ENCODE results near the gene PTPRN2.
"Not testable (repeated sequence)": the region's sequence is repeated elsewhere in the genome, so short reads cannot be mapped to it uniquely, and the experiment has no call there.

Gene PTPRN2

DNA sequence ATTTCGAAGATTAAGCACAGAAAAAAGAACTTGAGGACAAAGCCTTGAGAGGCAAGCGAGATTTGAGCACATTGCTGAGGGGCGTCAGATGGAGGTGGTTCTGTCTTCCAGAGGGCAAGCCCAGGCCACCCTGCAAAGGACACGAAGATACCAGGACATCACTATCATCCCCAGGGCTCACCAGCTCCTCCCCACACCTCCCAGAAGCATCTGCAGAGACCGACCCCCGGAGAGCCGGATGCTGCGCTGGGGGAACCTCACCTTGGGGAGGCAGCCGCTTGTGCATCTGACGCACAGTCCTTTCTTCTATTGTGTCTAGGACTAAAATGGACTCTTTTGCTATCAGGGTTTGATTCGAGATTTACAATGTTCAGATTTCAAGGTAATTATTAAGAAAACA lies 991.2 kb downstream of the PTPRN2 start:
- no peak for DNase-seq

DNA sequence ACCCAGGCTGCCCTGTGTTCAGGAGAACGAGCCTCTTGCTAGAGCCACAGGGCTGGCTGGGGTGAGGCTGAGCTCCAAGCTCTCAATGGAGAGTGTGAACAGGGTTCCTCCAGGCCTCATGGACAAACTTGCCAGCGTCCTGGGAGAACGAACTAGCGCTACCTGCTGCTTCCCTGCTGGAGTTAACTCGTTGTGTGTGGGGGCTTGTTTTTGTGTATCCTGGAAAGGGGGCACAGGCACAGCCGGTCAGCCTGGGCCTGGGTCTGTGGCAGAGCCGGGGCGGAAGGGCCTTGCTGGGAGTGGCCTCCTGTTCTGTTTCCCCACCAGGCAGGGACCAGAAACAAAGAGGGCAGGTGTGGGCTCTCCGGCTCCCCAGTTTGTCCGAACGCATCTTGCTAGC lies 991.6 kb downstream of the PTPRN2 start:
- no peak for DNase-seq

DNA sequence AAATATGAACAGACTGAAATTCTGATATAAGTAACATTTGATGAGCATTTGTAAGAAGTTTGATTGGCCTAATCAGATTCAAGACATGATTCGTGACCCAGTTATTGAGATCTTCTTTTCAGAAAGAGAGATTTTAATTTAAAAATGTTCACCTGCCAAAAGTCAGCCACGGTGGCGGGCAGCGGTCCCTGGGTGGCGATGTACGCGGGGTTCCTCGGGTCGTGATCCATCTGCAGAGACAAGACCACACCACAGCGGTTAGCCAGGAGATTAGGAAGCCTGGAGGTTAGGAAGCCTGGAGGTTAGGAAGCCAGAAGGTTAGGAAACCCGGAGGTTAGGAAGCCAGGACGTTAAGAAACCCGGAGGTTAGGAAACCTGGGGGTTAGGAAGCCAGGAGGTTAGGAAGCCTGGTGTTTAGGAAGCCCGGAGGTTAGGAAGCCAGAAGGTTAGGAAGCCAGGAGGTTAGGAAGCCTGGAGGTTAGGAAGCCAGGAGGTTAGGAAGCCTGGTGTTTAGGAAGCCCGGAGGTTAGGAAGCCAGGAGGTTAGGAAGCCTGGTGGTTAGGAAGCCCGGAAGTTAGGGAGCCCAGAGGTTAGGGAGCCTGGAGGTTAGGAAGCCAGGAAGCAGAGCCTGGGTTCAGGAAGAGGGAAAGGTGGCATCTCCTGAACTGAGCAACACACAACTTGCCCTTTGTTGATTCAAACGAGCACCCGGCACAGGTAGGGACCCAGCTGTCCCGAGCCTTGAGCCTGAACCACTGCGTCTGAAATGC lies 992.4 kb downstream of the PTPRN2 start:
- no peak for DNase-seq

DNA sequence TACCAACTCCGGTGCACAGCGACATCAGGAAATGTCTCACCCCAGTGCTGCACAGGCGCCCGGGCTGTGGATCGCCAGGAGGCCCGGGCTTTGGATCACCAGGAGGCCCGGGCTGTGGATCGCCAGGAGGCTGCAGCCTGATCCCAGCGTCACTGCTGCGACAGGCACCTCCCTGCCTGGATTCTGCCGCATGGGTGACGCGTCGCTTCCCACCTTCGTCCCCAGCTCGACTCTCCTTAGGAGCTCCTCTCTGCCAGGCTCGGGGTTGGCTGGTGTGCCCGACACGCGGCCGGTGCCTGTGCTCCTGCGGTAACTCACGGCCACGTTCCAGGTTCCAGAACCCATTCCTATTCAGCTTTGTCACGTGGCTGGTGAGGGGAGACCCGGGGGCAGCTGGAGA lies 993.3 kb downstream of the PTPRN2 start:
- DNase-seq, result no peak

DNA sequence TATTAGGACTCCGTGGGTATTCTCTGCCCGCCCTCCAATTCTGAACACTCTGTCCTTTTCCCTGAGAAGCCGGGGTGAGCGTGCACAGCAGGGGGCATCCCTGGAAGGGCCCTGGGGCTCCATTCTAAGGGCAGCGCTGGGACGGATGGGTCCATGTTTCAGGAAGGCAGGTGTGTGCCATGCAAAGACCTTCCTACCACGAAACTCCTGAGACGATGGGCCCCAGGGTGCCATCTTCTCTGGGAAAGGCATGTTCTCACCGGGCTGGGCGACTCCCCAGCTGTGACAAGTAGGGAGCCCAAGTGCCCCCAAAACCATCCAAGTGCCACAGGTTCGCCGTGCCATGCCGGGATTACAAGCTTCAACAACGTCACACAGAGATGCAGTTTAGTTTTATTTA lies 994.1 kb downstream of the PTPRN2 start:
- no peak for DNase-seq

DNA sequence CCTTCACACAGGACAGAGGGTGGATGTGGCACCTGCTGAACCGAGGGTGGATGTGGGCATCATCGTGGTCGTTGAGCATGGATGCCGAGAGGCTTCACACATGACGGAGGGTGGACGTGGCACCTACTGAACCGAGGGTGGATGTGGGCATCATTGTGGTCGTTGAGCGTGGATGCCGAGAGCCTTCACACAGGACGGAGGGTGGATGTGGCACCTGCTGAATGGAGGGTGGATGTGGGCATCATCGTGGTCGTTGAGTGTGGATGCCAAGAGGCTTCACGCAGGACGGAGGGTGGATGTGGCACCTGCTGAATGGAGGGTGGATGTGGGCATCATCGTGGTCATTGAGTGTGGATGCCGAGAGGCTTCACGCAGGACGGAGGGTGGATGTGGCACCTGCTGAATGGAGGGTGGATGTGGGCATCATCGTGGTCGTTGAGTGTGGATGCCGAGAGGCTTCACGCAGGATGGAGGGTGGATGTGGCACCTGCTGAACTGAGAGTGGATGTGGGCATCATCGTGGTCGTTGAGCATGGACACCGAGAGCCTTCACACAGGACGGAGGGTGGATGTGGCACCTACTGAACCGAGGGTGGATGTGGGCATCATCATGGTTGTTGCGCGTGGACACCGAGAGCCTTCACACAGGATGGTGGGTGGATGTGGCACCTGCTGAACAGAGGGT lies 994.8 kb downstream of the PTPRN2 start:
- not testable (repeated sequence) for DNase-seq

DNA sequence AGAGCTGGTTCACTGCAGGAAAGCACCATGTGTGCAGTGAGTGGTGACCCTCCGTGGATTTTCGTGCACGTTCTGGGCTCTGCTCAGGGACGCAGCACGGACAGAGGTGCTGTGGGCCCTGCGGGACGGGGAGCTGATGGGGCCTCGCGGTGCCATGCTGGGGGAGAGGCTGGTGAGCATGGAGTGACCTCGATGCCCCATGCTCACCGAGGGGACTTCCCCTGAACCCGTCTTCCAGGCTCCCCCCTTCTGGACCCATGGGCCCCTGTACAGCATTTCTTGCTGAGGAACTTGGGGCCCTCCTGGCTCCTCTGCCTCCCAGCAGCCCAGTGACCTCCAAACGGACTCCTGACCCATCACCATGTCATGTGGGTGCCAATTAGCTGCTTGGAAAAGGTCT lies 997.1 kb downstream of the PTPRN2 start:
- DNase-seq, result no peak

DNA sequence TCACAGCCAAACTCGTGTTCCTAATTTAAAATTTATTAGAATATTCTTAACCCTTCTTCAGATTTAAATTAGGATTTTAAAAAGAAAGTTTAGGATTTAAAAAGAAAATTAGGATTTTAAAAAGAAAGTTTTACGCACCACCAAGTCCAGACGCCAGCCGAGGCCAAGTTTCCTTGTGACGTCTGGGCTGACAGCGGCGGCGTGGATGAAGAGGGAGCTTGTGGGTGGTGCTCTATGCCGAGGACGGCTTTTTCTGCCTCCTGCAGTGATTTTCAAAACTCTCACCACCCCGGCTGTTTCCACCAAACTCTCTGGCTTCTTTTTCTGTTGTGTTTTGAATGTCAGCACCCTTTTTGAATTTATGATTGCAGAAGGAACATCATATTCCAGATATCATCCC lies 997.9 kb downstream of the PTPRN2 start:
- no peak for DNase-seq

DNA sequence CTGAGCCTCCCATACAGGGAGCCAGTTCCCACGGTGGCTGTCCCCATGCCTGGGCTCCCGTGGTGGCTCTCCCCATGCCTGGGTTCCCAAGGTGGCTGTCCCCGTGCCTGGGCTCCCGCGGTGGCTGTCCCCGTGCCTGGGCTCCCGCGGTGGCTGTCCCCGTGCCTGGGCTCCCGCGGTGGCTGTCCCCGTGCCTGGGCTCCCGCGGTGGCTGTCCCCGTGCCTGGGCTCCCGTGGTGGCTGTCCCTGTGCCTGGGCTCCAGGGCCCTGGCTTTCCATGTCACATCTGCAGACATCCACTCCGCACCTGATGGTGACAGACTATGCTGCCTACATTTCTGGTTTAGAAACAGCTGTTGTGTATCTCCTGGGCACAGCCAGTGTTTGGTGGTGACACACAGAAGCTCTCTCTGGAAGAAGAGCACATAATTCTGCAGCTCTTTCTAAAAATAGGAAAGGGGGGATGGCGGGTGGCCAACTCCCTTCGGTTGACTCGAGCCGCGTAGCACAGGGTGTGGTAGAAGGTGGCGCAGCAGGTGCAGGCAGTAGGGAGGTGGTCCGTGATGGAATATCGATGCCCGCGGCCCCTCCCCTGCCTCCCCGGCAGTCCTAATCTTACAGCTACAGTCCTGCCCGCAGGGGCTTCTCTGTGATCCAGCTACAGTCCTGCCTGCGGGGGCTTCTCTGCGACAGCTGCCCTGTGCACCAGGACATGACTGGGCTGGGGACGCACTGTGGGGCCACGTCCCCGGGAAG lies 999.6 kb downstream of the PTPRN2 start:
- DNase-seq, result no peak

DNA sequence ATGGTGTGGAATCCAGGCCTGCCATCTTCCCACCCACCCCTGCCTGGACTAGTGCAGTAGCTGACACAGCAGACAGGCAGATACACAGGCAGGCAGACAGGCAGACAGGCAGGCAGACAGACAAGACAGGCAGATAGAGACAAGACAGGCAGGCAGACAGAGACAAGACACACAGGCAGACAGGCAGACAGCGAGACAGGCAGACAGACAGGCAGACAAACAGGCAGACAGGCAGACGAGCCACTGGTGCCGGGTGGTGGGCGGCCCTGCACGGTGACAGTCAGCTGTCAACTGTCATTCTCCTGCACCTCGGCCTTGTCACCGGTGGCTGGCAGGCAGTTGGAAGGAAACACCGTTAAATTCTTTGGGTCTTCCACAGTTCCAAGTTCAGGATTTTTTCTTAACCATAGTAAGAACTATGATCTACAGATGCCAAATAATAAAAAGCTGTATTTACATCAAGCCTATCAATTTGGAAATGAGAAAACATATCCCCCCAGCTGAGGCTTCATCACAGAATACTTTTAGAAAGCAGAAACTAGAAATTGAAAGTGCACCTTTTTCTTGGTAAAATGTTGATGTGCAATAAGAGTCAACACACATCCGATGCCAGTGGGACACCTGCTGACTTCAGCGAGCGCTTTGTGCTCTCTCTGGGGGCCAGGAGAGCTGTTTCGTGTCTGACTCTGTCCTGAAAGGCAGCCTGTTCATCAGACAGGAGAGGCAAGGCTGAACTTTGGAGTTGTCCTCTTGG lies 1000.4 kb downstream of the PTPRN2 start:
- DNase-seq, result no peak

DNA sequence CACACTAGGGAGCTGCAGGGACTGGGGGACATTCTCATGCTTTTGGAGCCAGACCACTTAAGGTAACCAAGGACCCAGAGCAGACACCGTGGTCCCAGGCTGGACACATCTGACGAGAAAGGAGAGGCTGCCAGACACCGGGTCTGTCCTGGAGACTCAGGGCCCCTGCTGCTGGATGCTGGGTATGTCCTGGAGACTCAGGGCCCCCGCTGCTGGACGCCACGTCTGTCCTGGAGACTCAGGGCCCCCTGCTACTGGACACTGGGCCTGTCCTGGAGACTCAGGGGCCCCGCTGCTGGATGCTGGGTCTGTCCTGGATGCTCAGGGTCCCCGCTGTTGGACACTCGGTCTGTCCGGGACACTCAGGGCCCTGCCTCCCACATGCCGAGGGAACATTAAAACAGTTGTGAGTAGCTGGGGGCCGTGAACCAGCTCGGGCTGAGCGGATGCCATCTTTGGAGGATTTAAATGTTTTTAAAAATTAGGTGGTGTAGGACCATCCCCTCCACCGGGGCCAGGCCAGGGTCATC lies 1001.1 kb downstream of the PTPRN2 start:
- no peak for DNase-seq

DNA sequence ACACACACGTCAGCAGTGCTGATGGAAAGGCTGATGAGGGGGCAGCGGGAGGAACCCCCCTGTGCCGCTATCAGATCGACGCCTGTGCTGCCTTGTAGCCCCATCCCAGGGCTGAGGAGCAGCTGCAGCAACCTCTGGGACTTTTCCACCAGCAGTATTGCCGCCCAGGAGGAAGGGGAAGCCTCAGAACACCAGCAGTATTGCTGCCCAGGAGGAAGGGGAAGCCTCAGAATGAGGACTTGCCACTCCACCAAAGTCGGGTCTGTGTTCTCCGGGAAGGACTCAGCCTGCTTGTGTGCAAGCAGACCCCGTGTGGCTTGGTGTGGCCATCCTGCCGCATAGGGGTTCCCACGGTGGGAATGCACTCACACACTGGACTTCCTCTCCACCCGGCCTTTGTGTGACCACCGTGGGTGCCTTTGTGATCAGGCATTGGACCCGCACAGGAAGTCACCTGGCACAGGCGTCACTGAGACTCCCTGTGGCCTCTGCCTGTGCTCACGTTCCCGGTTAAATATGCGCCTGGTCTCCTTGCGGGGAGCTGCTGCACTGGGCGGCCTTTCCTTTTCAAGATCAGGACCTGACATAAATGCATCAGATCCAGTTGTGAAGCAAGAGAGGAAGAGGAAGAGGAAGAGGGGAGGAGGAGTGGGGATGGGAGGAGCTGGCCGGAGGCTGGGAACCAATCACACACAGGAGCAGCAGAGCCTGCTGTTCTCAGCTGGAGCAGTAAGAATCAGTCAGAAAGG lies 1002.3 kb downstream of the PTPRN2 start:
- no peak for DNase-seq

DNA sequence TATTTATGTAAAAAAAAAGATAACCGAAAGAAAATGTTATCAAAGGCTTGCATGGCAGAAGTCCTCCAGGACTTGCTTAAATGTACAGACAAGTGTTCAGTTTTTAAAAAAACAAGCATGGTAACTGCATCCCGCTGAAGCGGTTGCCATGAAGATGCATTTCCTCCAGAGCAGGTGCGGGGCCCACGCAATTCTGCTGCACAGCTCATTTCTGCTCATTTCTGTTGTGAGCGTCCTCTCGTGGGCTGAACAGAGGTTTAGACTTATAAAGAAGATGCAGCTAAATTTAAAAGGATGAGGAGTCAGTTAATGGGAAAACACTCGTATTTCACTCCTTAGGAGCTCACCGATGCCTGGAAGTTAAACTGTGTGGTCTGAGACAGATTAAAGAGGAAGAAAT lies 1003.2 kb downstream of the PTPRN2 start:
- DNase-seq, result no peak

DNA sequence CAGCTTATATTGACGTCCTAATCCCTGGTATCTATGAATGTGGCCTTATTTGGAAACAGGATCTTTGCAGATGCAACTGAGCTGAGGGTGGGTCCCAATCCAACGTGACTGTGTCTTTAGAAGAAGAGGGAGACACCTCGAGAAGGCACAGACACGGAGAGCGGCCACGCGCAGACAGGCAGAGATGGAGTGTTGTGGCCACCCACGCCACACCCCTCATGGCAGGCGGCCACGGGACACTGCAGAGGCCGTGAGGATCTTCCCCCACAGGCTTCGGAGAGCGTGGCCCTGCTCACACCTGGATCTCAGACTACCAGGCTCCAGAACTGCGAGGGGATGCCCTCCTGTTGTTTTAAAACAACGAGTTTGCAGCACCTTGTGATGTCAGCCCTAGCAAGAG lies 1005.9 kb downstream of the PTPRN2 start:
- DNase-seq, result no peak

DNA sequence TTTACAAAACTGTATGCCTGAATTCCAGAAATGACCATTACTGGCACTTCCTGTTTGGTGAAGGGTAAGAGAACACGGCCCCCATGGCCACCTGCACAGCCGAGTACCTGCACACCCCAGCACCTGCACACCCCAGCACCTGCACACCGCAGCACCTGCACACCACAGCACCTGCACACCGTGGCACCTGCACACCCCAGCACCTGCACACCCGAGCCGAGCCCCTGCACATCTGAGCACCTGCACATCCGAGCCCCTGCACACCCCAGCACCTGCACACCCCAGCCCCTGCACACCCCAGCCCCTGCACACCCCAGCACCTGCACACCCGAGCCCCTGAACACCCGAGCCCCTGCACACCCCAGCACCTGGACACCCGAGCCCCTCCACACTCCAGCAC lies 1007.3 kb downstream of the PTPRN2 start:
- no peak for DNase-seq

DNA sequence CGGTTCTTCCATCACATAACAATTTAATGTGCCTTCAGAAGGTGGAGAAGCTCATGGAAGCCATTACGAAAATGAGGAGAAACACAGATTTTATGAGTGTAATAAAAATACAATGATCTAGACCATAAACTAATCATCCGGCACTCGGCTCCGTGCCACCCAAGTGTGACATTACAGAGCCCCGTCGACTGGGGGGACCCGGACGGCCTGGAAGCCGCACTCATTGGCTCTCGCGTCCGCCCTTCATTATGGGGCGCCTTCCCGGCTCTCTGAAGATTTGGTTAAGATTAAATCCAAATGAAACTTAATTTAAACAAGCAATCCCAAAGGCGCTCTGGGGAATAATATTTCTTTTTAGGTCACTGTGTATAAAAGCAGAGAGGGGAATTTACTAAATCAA lies 1008.2 kb downstream of the PTPRN2 start:
- DNase-seq, result no peak

DNA sequence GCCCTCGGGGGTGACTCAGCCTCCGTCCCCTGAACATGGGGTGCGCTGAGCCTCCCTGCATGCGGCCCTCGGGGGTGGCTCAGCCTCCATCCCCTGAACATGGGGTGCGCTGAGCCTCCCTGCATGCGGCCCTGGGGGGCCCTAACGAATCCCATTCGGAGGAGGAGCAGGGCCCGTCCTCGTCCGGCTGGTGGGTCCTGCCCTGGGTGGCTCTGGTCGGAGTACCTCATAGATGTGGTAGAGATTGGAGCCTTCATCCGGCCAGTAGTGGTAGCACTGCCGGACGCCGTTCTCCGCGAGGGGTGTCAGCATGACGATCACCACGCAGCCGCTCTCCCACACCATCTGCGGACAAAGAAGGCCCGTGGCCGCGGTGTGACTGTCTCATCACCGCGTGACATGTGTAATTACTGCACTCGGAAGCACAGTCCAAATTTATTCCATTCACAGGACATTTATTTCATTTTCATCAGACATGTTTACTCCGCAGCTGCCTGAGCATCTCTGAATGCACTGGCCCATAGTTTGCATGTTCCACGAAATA lies 1009.8 kb downstream of the PTPRN2 start:
- DNase-seq, result no peak

DNA sequence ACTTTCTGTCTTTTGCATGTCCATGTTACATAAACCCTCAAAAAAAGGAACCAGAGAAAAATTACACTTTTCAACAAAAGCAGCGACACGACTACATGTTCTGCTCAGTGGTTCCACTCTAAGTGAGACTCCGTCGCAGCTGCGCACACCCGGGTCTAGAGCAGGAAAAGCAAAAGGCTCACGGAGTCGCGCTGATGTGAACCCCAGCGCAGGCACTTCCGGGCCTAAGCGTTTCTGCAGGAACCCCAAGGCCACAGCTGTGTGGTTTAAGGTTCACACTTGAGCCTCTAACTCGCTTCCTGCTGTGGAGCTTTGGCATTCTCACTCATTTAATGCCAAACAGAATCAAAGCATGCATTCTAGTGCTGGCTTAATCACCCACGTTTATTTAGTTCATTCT lies 1010.6 kb downstream of the PTPRN2 start:
- DNase-seq, result no peak

DNA sequence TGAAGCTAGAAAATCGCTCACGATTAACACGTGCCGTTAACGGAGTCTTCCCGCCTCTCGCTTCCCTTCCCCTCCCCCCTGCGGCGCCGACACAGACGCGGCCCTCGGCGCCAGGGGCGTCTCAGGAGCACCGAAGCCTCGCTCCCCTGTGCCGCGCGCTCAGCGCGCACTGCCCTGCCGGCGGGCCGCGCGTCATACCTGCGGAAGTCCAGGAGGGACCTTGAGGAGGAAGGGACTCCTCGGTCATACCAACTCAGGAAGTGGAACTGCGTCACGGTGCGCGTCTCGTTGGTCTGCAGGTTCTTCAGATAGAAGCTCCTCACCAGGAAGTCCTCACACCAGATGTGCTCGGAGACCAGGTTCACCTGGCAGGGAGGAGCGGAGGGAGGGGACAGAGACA lies 1011.2 kb downstream of the PTPRN2 start:
- DNase-seq, result no peak

DNA sequence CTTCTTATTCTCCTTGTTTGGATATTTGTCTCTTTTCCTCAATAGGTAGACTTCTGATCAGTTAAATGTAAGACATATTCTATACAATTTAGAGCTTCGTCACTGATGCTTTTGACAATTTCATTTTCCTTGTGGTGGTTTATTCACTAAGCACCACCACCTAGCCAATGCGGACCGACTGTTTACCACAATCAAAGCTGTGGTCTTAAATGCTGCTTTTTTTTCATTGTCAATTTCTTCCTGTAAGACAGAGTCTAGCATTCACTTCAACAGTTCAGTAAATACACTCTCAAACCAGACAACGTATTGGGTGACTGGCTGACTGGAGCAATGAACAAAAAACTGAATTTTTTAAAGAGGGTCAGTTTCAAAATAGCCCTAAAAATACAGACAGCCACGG lies 1011.8 kb downstream of the PTPRN2 start:
- no peak for DNase-seq

DNA sequence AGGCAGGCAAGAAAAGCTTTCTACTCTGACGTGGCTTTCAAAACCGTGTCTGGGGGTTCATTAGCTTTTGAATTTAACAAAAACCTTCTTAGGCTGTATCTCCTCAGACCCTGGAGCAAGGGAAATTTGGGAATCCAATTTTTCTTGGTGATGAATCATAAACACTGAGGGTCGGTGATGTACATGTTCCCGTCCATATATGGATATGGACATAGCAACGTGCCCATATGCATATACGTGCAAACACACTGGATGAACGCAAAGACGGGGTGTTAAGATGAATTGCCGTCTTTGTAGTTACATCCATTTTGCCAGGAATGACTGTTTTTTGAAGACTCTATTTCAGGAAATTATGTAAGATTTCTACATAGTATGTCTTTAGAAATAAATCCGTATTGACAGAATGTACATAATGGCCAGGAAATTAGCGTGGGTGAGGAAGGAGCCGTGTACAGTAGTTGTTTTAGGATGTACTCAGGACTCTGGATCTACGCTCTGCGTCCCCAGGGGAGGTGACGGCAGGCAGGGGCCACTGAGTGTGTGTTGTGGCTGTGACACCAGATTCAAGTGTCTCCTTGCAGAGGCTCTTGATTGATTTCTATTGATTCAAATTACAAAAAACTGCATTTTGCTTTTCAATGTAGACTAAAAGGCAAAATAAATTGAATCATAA lies 1012.6 kb downstream of the PTPRN2 start:
- DNase-seq, result no peak

Measured in NCI-H510A (cell line).